Sigmoid colon (tissue), 7 donors: ENCODE measurements around the gene NDUFA13. TPM values are rescaled to one million over a fixed set of nuclear protein-coding genes. Genes with fewer than 3 reads are reported as not detected.

Experiments
- DNase-seq: peaks from one replicate; pipeline ENCODE4 v3.0.0-alpha.2; 2019
- H3K27ac ChIP-seq, 4 donors: fragments of 200-600 bp; sonication (generic); one replicate each; pipeline ENCODE4 v1.5.1; 2016 to 2019; ENCODE audit warnings: mild to moderate bottlenecking in 1 of 4
- H3K27me3 ChIP-seq, 3 donors: fragments of 200-600 bp; sonication (generic); one replicate each; pipeline ENCODE4 v1.5.1; 2019; ENCODE audit warnings: mild to moderate bottlenecking in 1 of 3
- H3K36me3 ChIP-seq, 4 donors: fragments of 200-600 bp; sonication (generic); one replicate each; pipeline ENCODE4 v1.5.1; 2016 to 2019
- H3K4me1 ChIP-seq, 4 donors: fragments of 200-600 bp; sonication (generic); one replicate each; pipeline ENCODE4 v1.5.1; 2017 to 2019
- H3K4me3 ChIP-seq, 4 donors: fragments of 200-600 bp; sonication (generic); one replicate each; pipeline ENCODE4 v1.5.1; 2017 to 2019; ENCODE audit warnings: mild to moderate bottlenecking in 2 of 4, moderate library complexity in 1 of 4
- H3K9me3 ChIP-seq, 4 donors: fragments of 200-600 bp in 3 of 4; sonication (generic) in 3 of 4; one replicate each; pipeline versions ENCODE4 v1.5.1 to v1.6.1; 2013 to 2019
- CTCF ChIP-seq, 4 experiments: fragments of 450-650 bp in 3 of 4; fragments of 200-600 bp in 1 of 4; IDR thresholded peaks; one replicate each; pipeline ENCODE4 v1.5.1; 2016 to 2019; ENCODE audit warnings: antibody characterized with exemption in 4 of 4, mild to moderate bottlenecking in 3 of 4, moderate library complexity in 2 of 4
- EP300 ChIP-seq, 4 donors: sonication (generic); formaldehyde crosslinking; IDR thresholded peaks; one replicate each; pipeline ENCODE4 v1.6.1; 2017; ENCODE audit warnings: antibody characterized with exemption in 4 of 4
- POLR2A ChIP-seq, 2 donors: fragments of 450-650 bp; IDR thresholded peaks; one replicate each; pipeline ENCODE4 v1.6.1; 2016; ENCODE audit warnings: antibody characterized with exemption in 2 of 2, mild to moderate bottlenecking in 2 of 2, moderate library complexity in 2 of 2
- POLR2AphosphoS5 ChIP-seq, 4 donors: sonication (generic); formaldehyde crosslinking; IDR thresholded peaks; one replicate each; pipeline ENCODE4 v1.6.1; 2017; ENCODE audit warnings: antibody characterized with exemption in 4 of 4
- WGBS, 2 donors: extraction: QIAGEN DNeasy Blood & Tissue Kit; methylation state at CpG; one replicate each; pipeline ENCODE4 v1.1.7; 2013; 5-methylcytosine and 5-hydroxymethylcytosine counted together
- intact Hi-C: fragments of 100-400 bp; cut with DNase I; formaldehyde crosslinking; loops from one replicate; pipeline ENCODE4 v1.15.1; 2023
- polyA plus RNA-seq, 3 donors: library from polyadenylated mRNA; stranded (reverse); fragments of 200-250 nt; gene quantifications; one replicate each; pipeline ENCODE4 v1.2.3, GENCODE V29; 2013
- total RNA-seq, 4 donors: library from RNA; depleted of rRNA; stranded (reverse); fragments of >200 nt; gene quantifications; one replicate each; pipeline ENCODE4 v1.1.0, GENCODE V29; 2016
- donor health status: healthy with polysubstance abuse.
- donor health status: Bipolar disorder and iron deficiency.
- donor health status: healthy.

The NDUFA13 gene
- total and polyA plus RNA-seq, 7 donors, result 31.3 to 339 (median 110) TPM

GRCh38 chr19:19537075-19538048, 21.3 kb downstream of the NDUFA13 start:
- no peak for TF ChIP-seq POLR2AphosphoS5 (IDR thresholded peaks at IDR 0.05)
- no peak for TF ChIP-seq POLR2A (IDR thresholded peaks at IDR 0.05)
- TF ChIP-seq EP300 (IDR thresholded peaks at IDR 0.05), result no peak
- no peak for TF ChIP-seq CTCF (IDR thresholded peaks at IDR 0.05)
- Histone ChIP-seq H3K27me3 (peaks cover 36 to 53% (median 52%) of the 10 kb centered on the region in 3 donors), H3K9me3 (no peaks in the 10 kb centered on the region), H3K36me3 (no peaks in the 10 kb centered on the region), H3K4me1 (peaks cover 0 to 43% (median 39%) of the 10 kb centered on the region in 4 donors), H3K4me3 (peak overlapping the region in 2 of 4 donors; percentile 3 to 19), H3K27ac (no peak overlapping the region)
- intact Hi-C loops, result no loop called here
- 31 to 45% methylated on average over 59 of the region's 59 CpGs for WGBS, 2 donors
- DNase-seq, result no peak

- intact Hi-C loops, result no loop called here
- H3K27ac ChIP-seq, result no peak within 1 kb of the TSS
- peaks cover 42 to 61% (median 60%) of the 10 kb centered on the region in 3 donors for H3K27me3 ChIP-seq
- TF ChIP-seq CTCF (IDR thresholded peaks at IDR 0.05) (no peak), POLR2AphosphoS5 (IDR thresholded peaks at IDR 0.05) (no peak), POLR2A (IDR thresholded peaks at IDR 0.05) (no peak), EP300 (IDR thresholded peaks at IDR 0.05) (no peak)
- H3K4me1 ChIP-seq, result peaks cover 0 to 40% (median 36%) of the 10 kb centered on the region in 4 donors
- no peaks in the 10 kb centered on the region for H3K36me3 ChIP-seq
- peak; percentile 68 for DNase-seq
- peak within 1 kb of the TSS in 3 of 4 donors; percentile 1 to 37 (median 32) for H3K4me3 ChIP-seq
- WGBS, 2 donors, result 3 to 5% methylated on average over 56 of the region's 56 CpGs
- H3K9me3 ChIP-seq, result no peaks in the 10 kb centered on the region
Measured at GRCh38 chr19:19538061-19538784, 22.2 kb downstream of the NDUFA13 start, which contains the start of gene CILP2. CILP2 (plus strand) TSS chr19:19538265; CDS start chr19:19538350, 85 bp downstream.

GRCh38 chr19:19538785-19539166, 22.8 kb downstream of the NDUFA13 start:
- 26 to 35% methylated on average over 7 of the region's 7 CpGs for WGBS, 2 donors
- H3K9me3 ChIP-seq, result no peaks in the 10 kb centered on the region
- DNase-seq, result peak; percentile 65
- H3K4me3 ChIP-seq, result no peak overlapping the region
- TF ChIP-seq CTCF (IDR thresholded peaks at IDR 0.05) (no peak), POLR2AphosphoS5 (IDR thresholded peaks at IDR 0.05) (no peak), EP300 (IDR thresholded peaks at IDR 0.05) (no peak), POLR2A (IDR thresholded peaks at IDR 0.05) (no peak)
- no peak overlapping the region for H3K27ac ChIP-seq
- H3K36me3 ChIP-seq, result no peaks in the 10 kb centered on the region
- peaks cover 42 to 67% (median 66%) of the 10 kb centered on the region in 3 donors for H3K27me3 ChIP-seq
- intact Hi-C loops, result no loop called here
- peaks cover 0 to 40% (median 36%) of the 10 kb centered on the region in 4 donors for H3K4me1 ChIP-seq

- intact Hi-C loops, result no loop called here
- 31 to 41% methylated on average over 19 of the region's 19 CpGs for WGBS, 2 donors
- H3K27me3 ChIP-seq, result peaks cover 47 to 76% (median 75%) of the 10 kb centered on the region in 3 donors
- H3K27ac ChIP-seq, result no peak overlapping the region
- no peak for TF ChIP-seq POLR2A (IDR thresholded peaks at IDR 0.05)
- TF ChIP-seq CTCF (IDR thresholded peaks at IDR 0.05), result no peak
- no peak for TF ChIP-seq EP300 (IDR thresholded peaks at IDR 0.05)
- TF ChIP-seq POLR2AphosphoS5 (IDR thresholded peaks at IDR 0.05), result no peak
- H3K36me3 ChIP-seq, result no peaks in the 10 kb centered on the region
- no peak overlapping the region for H3K4me3 ChIP-seq
- peak; percentile 64 for DNase-seq
- H3K9me3 ChIP-seq, result no peaks in the 10 kb centered on the region
- H3K4me1 ChIP-seq, result peaks cover 0 to 40% (median 36%) of the 10 kb centered on the region in 4 donors
Measured at GRCh38 chr19:19539698-19540063, 23.7 kb downstream of the NDUFA13 start.
